Activated CD4-positive, CD25-positive, alpha-beta regulatory T cell treated with anti-CD3 and anti-CD28 coated beads, Interleukin-2, amount 50 U/mL, for 72 hours (primary cell): ENCODE results near the gene EXOC3.

Experiments used
- DNase-seq: peaks from one replicate; pipeline ENCODE4 v3.0.0; 2021

The EXOC3 gene

DNA sequence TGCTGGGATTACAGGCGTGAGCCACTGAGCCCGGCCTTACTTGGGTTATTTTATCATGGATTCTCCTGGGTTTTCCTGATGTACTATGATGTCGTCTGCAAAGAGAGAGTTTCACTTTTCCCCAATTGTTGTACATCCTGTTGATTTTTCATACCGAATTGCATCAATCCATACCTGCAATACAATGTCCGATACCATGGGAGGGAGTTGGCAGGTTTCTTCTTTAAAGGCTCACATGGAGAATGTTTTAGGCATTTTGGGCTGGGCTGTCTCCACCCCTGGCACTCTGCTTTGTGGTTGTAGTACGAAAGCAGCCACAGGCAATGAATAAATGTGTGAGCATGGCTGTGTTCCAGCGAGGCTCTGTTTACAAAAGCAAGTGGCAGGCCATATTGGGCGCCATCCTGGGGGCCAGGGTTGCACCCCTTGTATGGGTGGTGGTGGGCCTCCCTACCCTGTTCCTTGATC lies 35.1 kb upstream of the EXOC3 start:
- peak; percentile 20 for DNase-seq

DNA sequence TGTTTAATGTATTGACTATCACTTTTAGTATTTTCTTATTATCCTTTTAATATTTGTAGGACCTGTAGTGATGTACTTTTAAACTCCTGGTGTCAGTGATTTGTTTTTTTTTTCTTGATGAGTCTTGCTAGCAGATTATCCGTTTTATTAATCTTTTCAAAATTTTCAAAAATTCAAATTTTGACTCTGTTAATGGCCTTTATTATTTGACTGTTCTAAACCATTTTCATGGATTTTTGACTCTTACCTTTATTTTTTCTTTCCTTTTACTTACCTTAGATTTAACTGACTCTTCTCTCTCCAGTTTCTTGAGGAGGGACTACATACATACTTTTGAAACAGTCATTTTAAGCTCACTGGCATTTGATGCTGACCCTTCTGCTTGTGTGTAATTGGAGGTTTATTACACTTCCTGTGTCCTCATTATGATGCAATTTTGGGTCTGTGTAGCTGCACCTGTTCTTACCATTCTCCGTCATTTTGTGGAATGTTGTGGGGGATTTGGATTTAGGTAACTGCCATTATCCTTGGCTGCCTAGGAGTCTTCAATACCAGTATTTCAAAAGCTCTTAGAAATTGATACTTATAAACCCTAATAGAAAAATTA lies 32.0 kb upstream of the EXOC3 start:
- DNase-seq, result no peak

- DNase-seq, result no peak
Measured at GRCh38 chr5:411728-412127, 31.2 kb upstream of the EXOC3 start.

GRCh38 chr5:414991-415927 lies 27.7 kb upstream of the EXOC3 start:
- DNase-seq, result peak; percentile 19

DNA sequence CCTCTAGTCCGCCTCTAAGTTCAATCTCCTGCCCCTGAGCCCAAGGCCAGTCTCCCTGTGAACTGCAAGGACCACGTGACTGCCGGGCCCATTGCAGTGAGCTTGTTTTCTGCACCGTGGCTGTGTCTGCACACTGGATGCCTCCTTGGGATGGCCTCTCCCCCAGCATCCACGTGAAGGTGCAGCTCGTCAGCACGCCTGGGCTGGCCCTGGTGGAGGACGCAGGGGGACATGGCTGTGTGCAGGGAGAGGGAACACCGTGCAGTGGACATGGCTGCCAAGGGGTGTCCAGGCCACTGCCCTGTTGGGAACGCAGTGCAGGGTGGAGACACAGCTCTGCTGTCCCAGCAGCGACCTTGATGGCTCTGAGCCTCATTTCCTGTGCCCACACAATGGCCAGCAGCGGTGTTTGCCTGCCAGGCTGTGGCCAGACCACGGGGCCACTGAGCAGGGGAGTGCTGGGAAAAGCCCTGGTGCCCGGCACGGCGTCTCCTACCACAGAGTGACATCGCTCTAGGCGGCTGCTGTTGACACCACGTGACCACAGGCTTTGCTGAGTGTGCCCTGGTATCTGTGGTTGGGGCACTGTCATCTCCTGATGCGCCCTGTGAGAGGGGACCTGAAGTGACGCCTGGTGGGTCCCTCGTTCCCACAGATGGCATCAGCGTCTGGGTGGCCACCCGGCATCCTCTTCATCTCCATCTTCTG lies 26.9 kb upstream of the EXOC3 start:
- peak; percentile 22 for DNase-seq

DNA sequence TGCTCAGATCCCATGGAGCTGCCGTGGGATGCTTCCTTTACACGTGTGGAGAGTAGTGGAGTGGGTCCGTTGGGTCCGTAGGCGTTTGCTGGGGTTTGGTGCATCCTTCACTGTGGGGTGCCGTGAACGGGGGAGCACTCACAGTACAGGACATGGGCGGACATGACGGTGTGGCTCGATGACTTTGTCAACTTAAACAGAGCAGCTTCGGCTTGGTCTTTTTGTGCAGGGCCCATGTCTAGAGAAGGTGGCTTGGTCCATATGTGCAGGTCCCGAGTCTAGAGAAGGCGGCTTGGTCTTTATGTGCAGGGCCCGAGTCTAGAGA lies 26.4 kb upstream of the EXOC3 start:
- DNase-seq, result no peak

DNA sequence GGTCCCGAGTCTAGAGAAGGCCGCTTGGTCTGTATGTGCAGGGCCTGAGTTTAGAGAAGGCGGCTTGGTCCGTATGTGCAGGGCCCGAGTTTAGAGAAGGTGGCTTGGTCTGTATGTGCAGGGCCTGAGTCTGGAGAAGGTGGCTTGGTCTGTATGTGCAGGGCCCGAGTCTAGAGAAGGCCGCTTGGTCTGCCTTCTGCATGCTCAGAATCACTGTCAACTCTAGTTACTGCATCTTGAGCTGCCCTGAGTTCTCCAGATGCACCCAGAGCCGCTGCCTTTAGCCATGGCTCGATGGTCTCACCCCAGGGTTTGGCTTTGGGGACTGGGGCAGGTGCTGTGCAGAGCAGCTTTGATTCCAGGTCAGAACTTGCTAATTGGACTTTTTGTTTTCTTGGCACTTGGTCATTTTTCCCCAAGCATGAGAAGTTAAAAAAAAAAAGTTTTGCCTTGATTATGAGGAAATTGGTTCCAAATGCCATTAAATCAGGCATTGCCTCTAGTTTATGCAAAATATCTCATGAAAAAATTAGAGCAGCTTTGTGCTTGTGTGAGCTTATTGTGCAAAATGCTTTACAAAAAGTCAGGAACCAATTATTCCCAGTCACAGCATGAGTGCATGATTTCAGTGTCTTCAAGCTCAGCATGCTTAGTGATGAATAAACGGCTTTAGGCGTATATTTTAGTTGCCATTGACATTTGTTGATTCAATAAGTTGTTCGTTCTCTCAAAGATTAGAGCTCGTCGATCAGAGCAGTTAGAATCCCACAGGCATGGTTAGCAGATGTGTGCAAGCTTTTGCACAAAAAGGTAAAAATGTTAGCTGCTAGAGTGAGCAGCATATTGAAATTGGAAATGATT lies 25.4 kb upstream of the EXOC3 start:
- DNase-seq, result no peak

DNA sequence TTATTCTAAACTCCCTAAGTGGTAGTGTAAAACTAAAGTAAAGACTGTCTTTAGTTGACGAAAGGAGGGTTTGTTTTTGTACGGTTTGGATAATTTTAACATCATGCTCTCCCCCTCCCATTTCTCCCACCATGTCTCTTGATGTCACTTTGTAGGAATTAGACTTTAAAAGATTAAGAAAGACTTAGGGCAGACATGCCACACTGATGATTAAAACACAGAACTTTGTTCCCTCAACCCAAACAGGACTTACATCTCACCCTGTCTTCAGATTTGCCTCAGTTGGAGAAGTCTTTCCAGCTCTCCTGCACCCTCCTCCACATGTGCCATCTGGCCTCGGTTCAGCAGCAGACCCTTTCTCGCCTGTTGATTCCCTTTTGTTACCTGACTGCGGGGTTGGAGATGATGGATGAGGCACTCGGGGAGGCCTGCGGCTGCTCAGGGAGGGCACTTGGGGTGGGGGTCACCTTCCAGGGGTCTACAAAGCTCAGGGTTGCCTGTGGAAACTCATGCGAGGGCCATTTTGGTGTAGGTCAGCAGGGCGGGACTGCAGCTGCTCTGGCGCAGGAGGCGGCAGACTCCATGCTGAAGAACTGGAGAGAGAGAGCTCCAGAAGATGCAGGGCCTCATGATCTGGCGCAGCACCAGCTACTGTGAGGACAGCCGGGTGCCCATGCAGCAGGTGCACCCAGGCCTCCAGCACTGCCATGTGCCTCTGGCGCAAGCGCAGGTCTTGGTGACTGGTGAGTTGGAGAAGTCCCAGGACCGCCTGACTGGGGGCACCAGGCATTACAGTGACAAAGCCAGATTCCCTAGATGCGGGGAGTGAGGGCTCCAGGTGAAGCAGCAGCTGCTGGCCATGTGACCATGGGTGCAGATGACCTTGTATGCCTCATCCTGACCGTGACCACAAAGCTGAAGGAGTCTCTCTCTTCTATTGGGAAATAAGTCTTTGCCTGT lies 24.5 kb upstream of the EXOC3 start:
- DNase-seq, result peak; percentile 26

DNA sequence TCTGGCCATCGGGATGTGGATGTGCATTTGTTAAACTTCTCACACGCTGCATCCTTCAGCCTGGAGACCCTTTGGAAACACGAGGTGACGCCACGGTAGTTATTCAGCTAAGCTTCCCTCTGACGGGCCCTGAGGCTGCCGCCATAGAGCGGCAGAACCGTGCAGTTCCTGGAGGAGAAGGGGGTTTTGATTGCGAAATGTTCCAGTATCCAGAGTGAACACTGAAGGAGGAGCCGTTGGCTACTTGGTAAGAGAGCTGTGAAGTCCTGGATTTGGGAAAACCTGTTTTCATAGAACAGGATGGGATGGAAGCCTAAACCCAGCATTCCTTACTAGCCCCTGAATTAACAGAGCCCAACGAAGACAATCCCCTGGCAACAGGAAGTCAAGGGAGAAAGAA lies 23.0 kb upstream of the EXOC3 start:
- peak; percentile 26 for DNase-seq

GRCh38 chr5:420632-421286 lies 22.2 kb upstream of the EXOC3 start:
- peak; percentile 25 for DNase-seq

DNA sequence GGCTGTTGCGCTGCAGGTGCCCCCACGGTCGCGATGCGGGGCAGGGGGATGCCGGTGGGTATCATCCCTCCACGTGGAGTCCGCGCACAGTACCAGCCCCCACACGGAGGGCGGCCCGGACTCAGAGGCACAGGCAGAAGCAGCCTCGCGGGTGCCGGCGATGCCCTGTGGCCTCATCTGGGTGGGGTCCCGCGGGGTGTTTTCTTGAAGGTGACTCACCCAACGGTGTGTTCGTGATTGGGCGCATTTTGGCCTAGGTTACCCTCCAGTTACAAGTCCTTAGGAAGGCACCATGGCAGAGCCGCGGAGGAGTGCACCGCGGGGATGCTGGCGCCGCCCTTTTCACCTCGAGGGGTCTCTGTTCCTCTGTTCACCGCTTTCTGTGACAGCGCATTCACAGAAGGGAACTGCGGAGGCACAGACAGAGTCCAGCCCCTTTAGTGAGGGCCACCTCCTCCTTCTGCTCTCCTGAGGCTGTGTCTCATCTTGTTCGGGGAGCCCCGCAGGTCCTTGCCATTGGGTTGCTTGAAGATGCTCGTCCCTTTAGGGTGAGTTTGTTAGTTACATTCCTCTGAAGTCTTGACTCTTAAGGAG lies 21.6 kb upstream of the EXOC3 start:
- no peak for DNase-seq

DNA sequence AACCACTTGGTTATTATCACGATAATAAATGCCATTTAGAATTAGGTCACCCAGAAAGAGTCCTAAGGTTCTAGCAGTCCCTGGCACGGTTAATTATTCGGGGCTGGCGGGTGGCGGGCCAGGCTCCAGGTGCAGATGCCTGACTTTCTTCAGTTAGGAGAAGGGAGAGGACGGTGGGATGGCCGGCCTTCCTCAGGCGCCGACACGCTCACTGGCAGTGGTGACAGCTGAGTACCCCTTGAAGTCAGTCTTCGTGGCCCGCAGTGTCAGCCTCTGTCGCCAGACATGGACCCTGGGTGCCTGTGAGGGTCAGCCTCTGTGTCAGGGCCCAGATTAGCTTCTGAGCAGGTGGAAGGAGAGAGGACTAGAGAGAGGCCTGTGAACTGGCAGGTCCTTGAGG lies 21.1 kb upstream of the EXOC3 start:
- DNase-seq, result peak; percentile 21

- peak; percentile 28 for DNase-seq
Measured at GRCh38 chr5:422323-423232, 20.4 kb upstream of the EXOC3 start.

DNA sequence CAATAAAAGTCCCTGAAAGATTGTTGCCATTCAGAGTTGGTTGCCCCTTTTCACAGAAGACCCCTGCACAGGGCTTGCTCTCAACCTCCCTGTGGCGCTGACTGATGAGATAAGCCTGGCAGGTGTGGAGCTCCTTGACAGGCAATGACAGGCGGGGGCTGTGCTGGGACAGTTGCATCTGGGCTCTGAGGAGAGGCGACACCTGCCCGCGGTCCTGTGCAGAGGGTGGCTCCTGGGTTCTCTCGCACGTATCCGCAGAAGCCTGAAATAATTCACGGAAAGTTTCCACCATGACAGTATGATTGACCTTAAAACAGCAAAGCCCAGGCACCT lies 19.8 kb upstream of the EXOC3 start:
- DNase-seq, result peak; percentile 22

DNA sequence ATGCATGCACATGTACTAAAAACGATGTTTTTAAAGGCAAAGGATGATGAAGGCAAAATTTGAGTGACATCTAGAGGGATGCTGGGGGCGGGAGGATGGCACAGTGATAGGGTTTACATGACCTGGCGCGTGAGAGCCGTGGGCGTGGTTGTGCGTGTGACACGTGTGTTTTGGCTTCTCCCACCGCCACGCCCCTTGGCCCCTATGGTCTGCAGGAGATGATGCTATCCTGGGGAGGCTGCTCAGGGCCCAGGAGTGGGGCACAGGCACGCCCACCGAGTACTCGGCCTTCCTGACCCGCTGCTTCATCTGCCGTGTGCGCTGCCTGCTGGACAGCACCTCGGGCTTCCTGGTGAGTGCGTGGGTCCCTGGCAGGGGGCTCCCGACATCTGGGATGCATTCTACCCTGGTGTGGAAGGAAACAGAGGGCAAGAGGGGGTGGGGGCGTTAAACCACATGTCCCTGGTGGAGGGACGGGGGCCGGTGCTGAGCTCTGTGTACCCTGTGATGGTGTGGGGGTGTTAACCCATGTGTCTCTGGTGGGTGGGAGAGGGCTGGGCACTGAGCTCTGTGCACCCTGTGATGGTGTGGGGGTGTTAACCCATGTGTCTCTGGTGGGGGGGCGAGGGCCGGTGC lies 19.2 kb upstream of the EXOC3 start:
- DNase-seq, result peak; percentile 22

GRCh38 chr5:424301-425110 lies 18.5 kb upstream of the EXOC3 start:
- DNase-seq, result peak; percentile 21

DNA sequence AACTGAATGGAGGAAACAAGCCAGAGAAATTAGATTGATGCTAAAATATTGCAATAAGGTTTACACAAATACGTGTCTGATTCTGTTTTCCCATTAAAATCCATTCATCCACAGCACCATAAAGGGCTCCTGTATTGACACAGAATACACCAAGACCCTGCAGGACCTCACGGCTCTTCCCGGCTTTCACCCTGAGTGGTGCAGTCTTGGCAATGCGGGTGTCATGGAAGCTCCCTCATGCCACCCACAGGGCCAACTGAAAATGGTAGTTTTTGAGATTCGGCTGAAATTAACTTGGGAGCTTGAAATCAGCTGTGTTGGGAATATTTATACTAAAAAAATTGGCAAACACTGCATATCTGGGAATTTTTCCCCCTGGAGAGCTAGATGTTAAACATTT lies 17.3 kb upstream of the EXOC3 start:
- DNase-seq, result peak; percentile 25

DNA sequence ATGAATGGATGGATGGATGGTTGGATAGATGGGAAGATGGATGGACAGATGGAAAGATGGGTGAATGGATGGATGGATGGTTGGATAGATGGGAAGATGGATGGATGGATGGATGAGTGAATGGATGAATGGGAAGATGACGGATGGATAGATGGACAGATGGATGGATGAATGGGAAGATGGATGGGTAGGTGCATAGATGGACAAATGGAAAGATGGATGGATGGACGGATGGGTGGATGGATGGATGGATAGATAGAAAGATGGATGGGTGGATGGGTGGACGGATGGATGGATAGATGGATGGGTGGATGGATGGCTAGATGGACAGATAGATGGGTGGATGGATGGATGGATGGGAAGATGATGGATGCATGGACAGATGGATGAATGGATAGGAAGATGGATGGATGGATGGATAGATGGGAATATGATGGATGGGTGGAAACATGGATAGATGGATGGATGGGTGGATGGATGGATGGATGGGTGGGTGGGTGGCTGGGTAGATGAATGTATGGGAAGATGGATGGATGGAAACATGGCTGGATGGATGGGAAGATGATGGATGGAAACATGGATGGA lies 16.5 kb upstream of the EXOC3 start:
- DNase-seq, result no peak
